HG03139 (cell line): ENCODE results near the gene CCR9.

Experiments
- ATAC-seq: cut with Tn5 transposase; IDR thresholded peaks from one replicate; pipeline ENCODE4 v1.9.1; 2021; ENCODE audit not compliant: unreplicated experiment

Gene CCR9

GRCh38 chr3:45936261-45936660 lies 49.9 kb downstream of the CCR9 start:
- ATAC-seq, result no peak

GRCh38 chr3:45937206-45938042 lies 51.1 kb downstream of the CCR9 start:
- ATAC-seq, result no peak

GRCh38 chr3:45938043-45938435 lies 51.7 kb downstream of the CCR9 start:
- no peak for ATAC-seq

- no peak for ATAC-seq
Observed at GRCh38 chr3:45938864-45939263, 52.5 kb downstream of the CCR9 start.

- ATAC-seq, result no peak
Observed at GRCh38 chr3:45939341-45939771, 53.0 kb downstream of the CCR9 start.

GRCh38 chr3:45940004-45940780 lies 53.8 kb downstream of the CCR9 start:
- ATAC-seq, result no peak

- ATAC-seq, result no peak
Observed at GRCh38 chr3:45940781-45941365, 54.5 kb downstream of the CCR9 start.

GRCh38 chr3:45942051-45942825 lies 55.9 kb downstream of the CCR9 start:
- no peak for ATAC-seq

GRCh38 chr3:45943207-45943846 lies 57.0 kb downstream of the CCR9 start, which contains the start of gene CXCR6:
Gene CXCR6 (plus strand): TSS chr3:45943464. CDS start chr3:45946482, 3,018 bp downstream.
- ATAC-seq, result no peak

GRCh38 chr3:45944830-45945620 lies 58.7 kb downstream of the CCR9 start:
- ATAC-seq, result no peak

- no peak for ATAC-seq
Observed at GRCh38 chr3:45946307-45946706, 60.0 kb downstream of the CCR9 start.

- no peak for ATAC-seq
Observed at GRCh38 chr3:45946875-45947274, 60.5 kb downstream of the CCR9 start.

- no peak for ATAC-seq
Observed at GRCh38 chr3:45947361-45947760, 61.0 kb downstream of the CCR9 start.

- ATAC-seq, result no peak
Observed at GRCh38 chr3:45948311-45948781, 62.0 kb downstream of the CCR9 start.

- no peak for ATAC-seq
Observed at GRCh38 chr3:45948881-45949280, 62.5 kb downstream of the CCR9 start.

- ATAC-seq, result no peak
Observed at GRCh38 chr3:45949432-45949831, 63.1 kb downstream of the CCR9 start.

- ATAC-seq, result no peak
Observed at GRCh38 chr3:45950131-45950530, 63.8 kb downstream of the CCR9 start.

GRCh38 chr3:45950686-45951600 lies 64.6 kb downstream of the CCR9 start:
- ATAC-seq, result no peak
